8988T (cell line): ENCODE results near the gene TOP1.
"Not testable (repeated sequence)": the region's sequence is repeated elsewhere in the genome, so short reads cannot be mapped to it uniquely, and the experiment has no call there.

Source experiments
- DNase-seq: peaks from one replicate; pipeline ENCODE4 v3.0.0; 2011

The TOP1 gene

DNA sequence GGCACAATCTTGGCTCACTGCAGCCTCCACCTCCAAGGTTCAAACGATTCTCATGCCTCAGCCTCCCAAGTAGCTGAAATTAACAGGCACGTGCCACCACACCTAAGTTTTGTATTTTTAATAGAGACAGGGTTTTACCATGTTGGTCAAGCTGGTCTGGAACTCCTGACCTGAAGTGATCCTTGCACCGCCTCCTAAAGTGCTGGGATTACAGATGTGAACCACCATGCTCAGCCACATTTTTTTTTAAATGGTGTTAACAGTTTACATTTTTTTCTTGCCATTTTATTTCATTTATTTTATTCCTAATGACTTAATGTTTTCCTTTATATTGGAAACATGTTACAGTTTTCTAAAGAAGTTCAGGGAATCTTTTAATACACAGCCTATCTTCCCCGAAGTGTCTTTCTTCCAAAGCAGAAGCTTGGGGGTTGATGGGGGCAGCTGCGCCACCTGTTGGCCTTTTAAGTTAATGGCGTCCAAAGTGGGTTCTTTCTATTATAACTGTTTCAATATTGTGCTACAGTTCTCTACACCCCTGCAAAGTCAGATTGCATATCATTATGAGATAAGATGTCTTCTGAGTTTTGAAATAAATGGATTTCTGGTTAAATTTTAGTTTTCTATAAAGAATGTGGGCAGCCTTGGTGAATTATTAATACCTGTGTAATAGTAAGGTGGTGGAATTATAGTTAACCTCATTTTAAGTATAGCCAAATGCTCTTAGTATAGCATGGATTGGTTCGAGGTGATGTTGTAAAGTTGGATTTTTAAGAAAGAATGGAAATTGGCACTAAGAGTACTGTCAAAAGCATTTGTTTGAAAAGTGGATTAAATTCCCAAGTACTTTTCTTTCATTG lies 66.7 kb downstream of the TOP1 start:
- peak; percentile 28 for DNase-seq

DNA sequence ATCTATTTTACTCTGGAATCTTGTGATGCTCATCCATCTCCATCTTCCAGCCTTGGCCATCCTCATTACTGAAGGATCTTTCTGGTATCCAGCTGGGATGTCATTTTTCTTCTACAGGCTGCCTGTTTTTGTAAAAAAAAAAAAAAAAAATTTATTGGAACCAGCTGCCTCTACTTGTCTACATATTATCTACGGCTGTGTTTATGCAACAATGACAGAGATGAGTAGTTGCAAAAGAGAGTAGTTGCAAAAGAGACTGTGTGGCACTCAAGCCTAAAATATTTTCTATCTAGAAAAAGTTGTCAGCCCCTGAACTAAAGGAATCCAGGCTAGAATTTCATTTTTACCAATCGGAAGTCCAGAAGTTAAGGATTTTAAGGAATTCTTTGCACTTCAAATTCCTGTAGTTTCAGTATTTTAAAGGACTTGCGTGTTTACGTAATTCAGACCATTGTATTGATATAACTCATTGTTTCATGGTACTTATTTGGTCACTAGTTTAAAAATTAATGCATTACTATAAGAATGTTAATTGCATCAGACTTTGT lies 70.2 kb downstream of the TOP1 start:
- no peak for DNase-seq

DNA sequence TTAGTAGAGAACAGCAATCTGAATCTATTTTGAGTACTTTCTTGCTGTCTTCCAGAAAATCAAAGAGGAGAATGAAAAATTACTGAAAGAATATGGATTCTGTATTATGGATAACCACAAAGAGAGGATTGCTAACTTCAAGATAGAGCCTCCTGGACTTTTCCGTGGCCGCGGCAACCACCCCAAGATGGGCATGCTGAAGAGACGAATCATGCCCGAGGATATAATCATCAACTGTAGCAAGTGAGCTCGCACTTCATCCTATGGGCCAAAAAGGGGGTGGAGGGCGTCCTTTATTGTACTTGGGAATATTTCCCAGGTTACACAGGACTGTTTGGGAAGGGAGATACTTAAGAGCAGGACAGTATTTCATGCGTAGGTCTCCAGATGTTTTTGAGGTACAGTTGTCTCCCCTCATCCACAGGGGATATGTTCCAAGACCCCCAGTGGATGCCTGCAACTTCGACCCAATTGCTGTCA lies 71.4 kb downstream of the TOP1 start:
- no peak for DNase-seq

DNA sequence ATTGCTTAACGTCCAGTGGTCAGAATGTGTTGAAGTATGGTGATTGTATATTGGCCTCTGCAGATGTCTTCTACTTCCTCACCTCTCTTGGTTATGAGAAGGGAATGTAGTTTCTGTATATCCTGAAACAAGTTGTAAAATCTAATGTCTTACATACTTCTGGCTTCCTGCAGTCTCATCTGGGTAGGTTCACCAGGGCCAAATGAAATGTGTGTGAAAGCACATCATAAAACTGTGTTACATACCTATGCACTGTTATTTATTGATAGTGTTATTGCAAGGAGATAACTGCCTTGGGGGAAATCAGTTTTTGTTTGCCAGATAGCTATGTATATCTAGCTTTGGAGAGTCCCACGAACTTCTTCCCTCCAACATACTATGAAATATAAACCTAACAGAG lies 73.0 kb downstream of the TOP1 start:
- DNase-seq = no peak

DNA sequence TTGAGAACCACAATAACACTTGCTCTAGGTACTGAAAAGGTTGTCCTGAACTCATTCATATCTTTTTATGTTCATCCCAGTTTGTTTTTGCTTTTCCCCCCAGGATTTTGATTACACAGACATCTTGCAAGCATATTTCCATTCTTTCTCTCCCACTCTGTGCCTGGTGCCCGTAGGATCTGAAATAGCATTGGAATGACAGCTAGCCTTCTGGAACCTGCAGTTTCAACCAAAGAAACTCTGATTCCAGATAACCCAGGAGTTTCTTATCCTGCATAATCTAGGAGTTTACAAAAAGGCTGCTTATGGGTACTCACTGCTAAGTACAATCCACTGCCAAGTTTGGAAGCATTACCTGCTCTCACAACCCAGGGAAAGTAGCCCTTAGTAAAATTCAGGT lies 79.9 kb downstream of the TOP1 start:
- no peak for DNase-seq

DNA sequence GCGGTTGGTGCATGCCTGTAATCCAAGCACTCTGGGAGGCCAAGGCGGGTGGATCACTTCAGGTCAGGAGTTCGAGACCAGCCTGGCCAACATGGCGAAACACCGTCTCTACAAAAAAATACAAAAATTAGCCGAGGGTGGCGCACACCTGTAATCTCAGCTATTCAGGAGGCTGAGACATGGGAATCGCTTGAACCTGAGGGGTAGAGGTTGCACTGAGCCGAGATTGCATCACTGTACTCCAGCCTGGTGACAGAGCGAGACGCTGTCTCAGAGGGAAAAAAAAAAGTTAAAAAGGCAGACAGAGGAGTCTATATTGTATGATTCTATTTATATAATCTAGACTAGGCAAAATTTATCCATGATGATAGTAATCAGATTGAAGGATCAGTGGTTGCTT lies 81.4 kb downstream of the TOP1 start:
- no peak for DNase-seq

DNA sequence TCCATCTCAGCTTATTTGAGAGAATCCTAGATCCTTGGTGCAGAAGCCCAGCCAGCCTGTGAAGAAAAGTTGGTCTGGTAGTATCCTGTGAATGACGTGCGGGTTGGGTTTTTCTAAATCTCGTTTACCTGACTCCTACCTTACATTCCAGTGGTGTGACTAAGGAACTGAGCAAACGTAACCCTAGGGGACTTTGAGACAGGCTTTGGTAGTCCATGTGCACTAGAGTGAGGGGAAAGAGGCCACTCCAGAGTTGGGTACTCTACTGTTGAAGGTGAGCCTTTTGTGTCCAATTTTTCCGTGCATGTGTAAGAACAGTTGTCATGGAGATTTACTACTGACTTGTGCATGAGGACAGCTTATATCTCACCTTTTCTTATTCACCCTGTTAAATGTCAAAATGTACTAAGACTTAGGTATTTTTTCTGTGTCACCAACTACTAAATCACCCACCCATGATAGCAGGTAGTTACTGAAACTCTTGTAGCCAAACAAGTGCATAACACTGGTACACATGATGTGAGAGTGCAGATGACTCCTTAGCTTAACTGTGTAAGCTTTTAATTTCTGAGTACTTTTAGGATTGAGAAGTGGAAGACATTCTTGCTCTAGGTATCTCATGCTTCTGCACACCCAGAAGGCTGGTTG lies 82.4 kb downstream of the TOP1 start:
- no peak for DNase-seq

DNA sequence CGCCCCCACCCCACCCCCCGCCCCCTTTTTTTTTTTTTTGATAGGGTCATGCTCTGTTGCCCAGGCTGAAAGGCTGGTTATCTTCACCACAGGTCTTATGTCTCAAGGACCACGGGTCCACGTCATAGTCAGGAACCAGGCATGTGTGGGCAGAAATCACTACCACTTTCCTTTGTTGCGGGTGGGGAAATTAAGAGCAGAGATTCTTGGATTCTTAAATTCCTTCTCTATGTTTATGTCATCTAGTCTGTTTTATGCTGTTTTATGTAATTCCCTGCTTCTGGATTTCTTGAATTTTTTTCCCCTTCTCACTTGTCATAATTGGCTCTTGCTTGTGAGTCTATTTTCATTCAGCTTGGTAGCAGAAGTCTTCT lies 82.9 kb downstream of the TOP1 start:
- DNase-seq = no peak

DNA sequence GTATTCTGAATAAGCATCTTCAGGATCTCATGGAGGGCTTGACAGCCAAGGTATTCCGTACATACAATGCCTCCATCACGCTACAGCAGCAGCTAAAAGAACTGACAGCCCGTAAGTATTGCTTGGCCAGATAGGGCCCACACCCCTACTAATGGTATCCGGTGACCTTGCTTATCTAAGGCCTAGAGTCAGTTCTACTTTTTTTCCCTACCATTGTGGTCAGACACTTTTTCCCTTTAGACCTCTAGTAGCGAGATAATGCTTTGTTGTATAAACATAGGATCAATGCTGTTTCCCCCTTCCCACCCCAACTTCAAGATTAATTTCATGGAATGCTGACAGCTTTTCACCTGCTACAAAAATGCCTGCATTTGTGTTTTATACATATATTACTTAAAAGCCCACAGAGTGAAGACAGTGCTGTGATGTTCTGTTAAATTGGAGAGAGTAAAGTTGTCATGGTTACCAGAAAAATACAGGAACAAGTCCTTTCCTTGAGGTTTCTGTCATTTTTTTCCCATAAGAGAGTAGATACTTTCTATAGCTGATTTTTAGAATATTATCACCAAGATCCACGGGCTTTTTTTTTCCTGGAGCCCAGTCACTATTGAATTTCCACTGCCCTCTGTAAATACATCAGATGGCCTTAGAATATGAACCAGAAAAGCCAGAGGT lies 87.8 kb downstream of the TOP1 start:
- no peak for DNase-seq

DNA sequence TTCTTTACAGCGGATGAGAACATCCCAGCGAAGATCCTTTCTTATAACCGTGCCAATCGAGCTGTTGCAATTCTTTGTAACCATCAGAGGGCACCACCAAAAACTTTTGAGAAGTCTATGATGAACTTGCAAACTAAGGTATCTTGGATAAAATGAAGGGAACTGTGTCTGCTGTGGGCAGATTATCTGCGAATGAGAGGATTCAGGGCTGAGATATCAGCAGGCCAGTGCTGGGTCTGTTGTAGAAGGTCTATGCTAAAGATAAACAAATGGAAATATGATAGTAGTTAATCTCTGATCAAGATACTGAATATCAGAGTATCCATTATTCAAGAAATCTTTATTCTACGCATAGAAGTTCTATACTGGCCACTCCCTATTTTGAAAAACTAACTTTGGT lies 89.5 kb downstream of the TOP1 start:
- not testable (repeated sequence) for DNase-seq

DNA sequence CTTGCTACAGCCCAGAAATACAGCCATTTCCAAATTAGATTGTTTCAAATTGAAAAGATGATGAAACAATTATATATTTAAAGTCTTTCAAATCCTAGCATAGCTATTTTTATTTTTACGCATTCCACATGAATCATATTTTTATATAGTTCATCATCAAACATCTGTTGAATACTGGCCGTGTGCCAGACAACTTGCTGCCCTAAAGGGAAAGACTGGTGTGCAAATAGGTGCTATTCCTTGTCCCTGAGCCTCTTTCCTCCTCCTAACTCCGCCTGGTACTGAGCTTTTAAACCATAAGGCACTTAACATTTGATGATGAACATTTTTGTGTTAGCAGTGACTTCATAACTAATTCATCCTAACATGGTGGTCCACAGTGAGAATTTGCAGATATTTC lies 90.0 kb downstream of the TOP1 start:
- no peak for DNase-seq

DNA sequence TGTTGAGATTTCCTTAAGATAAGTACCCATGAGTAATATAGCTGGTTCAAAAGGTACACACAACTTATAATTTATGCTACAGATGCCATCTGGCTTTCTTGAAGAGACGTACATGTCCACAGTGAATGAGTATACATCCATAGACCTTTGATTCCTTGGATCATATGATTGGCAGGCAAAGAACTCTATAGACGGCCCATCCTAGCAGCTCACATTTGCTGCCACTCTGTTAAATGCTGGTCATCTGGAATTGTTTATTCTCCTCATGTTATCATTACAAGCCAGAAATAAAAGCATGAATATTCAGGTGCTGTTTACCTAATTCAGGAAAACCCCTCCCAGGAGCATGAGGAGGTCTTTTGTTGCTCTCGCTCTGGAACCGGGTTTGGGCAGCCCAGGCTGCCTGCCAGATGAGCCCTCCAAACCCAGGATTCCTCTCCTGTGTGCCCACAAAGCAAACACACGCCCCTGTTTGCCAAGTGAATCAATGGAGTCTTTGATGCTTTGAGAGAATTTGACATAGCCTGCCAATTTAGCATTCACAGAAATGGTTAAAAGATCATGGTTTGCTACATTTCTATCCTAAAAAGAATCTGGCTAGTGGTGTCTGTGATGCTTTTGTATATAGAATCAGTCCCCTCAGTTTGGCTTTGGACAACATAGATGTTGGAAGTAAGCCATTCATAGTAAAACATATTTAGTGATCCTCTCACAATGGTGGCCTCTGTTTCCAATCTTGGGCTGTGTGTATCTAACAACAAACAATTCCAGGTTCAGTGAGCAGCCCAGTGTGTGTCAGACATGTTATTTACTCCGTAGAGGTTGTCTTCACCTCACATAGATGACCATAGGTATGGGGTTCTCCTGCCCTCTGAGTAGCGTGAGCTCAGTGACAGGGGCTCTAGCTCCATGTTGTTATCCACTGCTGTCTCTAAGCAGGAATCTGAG lies 91.3 kb downstream of the TOP1 start:
- no peak for DNase-seq

DNA sequence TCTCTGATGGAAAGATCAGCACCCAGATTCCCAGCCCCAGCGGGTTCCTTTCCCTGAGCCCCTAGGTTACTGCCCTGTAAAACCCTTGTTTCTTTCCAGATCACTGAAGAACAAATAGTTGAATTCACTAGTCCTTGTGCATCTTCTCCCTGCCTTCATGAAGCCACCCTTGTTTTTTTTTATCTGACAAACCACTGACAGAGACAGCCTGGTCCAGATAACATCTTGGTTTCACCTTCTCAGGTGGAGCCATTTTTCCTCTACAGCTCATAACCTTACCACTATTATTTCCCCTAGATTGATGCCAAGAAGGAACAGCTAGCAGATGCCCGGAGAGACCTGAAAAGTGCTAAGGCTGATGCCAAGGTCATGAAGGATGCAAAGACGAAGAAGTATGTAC lies 92.8 kb downstream of the TOP1 start:
- DNase-seq = no peak

DNA sequence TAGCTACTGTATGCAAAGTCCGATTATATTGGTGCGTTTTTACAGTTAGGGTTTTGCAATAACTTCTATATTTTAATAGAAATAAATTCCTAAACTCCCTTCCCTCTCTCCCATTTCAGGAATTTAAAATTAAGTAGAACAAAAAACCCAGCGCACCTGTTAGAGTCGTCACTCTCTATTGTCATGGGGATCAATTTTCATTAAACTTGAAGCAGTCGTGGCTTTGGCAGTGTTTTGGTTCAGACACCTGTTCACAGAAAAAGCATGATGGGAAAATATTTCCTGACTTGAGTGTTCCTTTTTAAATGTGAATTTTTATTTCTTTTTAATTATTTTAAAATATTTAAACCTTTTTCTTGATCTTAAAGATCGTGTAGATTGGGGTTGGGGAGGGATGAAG lies 95.0 kb downstream of the TOP1 start:
- no peak for DNase-seq

DNA sequence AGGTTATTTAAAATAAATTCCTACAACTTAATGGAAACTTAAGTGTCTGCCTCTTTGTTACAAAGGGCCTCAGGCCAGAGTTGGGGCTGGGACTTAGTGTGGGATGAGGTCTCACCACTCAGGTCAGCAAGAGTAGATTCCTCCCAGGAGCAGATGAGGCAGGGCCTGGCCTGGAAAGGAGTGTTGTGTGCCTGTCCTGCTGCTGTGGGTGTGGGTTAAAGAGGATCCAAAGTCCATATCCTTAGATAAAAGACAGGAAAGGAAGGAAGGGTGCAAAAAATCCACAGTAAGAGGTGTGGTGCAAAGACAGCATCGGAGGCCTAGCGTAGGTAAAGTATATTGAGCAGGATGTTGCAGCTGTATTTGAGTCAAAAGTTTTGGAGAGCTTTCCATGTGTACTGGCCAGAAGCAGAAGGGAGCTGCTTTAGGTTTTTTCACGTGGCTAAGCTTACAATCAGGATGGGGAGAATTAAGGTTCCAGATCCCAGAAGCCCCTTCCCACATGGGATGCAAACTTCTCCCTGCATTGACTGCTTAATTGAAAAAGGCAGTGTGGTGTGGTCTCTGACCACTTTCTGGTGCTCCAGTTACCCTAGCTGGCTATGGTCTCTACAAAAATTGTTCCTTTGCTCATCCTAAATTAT lies 96.0 kb downstream of the TOP1 start:
- DNase-seq = no peak

DNA sequence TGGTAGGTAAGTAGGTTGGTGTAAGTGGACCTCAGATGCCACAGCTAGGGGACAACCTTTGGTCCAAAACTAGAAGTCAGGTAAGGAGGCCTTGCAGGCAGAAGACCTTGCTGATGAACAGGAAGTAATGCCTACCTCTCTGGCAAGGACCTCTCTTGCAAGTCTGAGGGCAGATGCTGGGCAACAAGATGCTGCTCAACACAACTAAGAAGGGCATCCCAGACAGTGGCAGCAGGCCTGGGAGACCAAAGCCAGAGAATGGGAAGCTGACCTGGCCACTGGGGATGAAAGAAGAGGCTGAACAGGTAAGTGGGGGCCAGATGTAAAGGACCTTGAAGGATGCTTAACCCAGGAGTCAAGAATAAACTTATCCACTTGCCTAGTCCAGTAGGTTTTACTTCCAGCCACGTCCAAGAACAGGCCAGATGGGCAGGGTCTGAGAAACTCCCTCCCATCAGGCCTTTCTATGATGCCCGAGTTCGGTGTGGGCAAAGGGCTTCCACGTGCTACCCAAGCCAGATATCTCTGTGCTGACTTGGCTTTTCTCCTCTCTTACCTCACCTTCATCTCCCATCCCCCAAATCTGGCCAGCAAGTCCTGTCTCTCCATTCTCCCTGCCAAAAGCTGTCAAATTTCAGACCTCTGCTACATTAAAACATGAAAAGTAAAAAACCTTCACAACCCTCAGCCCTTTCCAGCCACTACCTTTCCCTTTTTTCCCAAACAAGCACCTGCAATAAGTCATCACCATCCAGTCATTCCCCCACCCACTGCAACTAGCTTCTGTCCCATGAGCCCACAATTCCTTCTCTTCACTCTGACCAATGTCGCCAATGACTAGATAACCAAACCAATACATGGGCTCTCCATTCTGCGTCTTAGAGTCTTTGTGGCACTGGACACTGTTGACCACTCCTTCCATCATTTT lies 97.2 kb downstream of the TOP1 start:
- DNase-seq = no peak

DNA sequence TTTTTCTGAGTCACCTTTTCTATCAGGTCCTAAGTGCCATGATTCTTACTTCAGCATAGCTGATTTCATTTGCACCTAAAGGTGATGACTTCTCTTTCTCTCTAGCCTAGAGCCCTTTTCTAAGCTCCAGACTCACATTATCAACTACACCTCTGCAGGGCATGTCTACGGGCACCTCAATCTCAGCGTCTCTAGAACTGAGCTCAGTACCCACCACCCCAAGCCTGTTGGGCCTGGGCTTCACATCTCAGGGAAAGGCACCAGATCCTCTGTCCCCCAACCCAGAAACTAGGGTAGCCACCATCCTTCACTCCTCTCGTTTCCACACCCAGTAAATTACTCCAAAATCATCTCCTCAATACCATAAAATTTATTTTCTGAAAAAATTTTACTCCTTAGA lies 98.1 kb downstream of the TOP1 start:
- DNase-seq = no peak

DNA sequence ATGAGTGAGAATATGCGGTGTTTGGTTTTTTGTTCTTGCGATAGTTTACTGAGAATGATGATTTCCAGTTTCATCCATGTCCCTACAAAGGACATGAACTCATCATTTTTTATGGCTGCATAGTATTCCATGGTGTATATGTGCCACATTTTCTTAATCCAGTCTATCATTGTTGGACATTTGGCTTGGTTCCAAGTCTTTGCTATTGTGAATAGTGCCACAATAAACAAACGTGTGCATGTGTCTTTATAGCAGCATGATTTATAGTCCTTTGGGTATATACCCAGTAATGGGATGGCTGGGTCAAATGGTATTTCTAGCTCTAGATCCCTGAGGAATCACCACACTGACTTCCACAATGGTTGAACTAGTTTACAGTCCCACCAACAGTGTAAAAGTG lies 99.7 kb downstream of the TOP1 start:
- not testable (repeated sequence) for DNase-seq

DNA sequence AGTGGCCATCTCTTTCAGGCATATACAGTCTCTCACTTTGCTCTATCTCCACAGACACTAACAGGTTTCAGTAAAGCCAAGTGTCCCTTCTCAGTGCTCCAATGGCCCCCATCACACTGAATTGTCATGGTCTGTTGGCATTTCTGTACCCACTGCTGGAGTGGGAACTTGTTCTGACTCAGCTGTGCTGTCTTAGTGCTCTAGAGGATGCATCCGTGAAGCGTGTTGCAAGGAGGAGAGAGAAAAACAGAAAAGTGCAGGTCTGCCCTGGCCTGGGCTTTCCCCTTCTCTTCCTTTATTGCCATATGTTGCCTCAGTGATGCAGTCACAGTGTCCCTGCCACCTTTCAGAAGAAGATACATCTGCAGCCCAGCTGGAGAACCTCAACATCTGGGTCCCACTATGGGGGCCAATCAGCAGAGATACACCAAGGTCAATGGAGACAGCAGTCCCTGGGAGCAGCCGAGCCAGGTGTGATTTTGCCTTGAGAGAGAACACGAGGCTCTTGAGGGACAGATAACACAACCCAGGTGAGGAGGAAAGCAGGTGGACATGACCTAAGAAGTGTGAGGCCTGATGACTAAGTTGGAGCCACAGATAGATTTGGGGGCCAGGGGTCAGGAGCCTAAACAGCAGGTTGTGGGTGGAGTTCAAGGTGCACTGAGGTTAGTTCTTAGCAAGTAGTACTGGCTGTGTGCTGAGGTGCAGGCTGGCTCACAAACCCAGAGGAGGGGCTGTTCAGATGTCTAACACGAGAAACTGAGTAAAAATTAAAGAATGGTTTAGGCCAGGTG lies 103.2 kb downstream of the TOP1 start:
- no peak for DNase-seq

DNA sequence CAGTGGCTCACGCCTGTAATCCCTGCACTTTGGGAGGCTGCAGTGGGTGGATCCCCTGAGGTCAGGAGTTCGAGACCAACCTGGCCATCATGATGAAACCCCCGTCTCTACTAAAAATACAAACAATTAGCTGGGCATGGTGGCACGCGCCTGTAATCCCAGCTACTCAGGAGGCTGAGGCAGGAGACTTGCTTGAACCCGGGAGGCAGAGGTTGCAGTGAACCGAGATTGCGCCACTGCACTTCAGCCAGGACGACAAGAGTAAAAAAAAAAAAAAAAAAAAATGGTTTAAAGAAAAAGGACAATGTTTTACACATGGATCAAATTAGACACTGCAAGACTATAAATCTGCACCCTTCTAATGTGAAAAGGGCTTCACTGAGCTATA lies 103.8 kb downstream of the TOP1 start:
- not testable (repeated sequence) for DNase-seq
